ENCODE data around the gene ISM1. TPM values are rescaled to one million over a fixed set of nuclear protein-coding genes. Genes with fewer than 3 reads are reported as not detected.

The ISM1 gene
- total RNA-seq, 2 donors from 2014 or later, result 0.24 to 1.1 TPM

GRCh38 chr20:13265941-13266340, 44.9 kb downstream of the ISM1 start:
- no peaks in the 10 kb centered on the region for H3K9me3 ChIP-seq (ENCODE audit: control insufficient read depth, low read length)
- no peak overlapping the region for H3K27ac ChIP-seq (ENCODE audit: low read depth, low read length)
- no peak overlapping the region for H3K9ac ChIP-seq (ENCODE audit: extremely low read depth, low read length, poor library complexity, severe bottlenecking)
- no peaks in the 10 kb centered on the region for H3K27me3 ChIP-seq (ENCODE audit: control insufficient read depth, insufficient read depth, low read length, poor library complexity, severe bottlenecking)
- H3K4me1 Mint-ChIP-seq, result peaks cover 17% of the 10 kb centered on the region
- H3K27ac Mint-ChIP-seq, result no peak overlapping the region
- no peaks in the 10 kb centered on the region for H3K9me3 Mint-ChIP-seq
- H3K27me3 Mint-ChIP-seq (ENCODE audit: insufficient read depth), result peaks cover 3% of the 10 kb centered on the region
- no peaks in the 10 kb centered on the region for H3K36me3 ChIP-seq (ENCODE audit: control insufficient read depth, insufficient read depth, low read length)
- TF ChIP-seq, protein P1, sequence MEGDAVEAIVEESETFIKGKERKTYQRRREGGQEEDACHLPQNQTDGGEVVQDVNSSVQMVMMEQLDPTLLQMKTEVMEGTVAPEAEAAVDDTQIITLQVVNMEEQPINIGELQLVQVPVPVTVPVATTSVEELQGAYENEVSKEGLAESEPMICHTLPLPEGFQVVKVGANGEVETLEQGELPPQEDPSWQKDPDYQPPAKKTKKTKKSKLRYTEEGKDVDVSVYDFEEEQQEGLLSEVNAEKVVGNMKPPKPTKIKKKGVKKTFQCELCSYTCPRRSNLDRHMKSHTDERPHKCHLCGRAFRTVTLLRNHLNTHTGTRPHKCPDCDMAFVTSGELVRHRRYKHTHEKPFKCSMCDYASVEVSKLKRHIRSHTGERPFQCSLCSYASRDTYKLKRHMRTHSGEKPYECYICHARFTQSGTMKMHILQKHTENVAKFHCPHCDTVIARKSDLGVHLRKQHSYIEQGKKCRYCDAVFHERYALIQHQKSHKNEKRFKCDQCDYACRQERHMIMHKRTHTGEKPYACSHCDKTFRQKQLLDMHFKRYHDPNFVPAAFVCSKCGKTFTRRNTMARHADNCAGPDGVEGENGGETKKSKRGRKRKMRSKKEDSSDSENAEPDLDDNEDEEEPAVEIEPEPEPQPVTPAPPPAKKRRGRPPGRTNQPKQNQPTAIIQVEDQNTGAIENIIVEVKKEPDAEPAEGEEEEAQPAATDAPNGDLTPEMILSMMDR (conservative IDR thresholded peaks at IDR 0.05), result no peak
- WGBS, 2 experiments (ENCODE audit: insufficient coverage in 1 of 2, insufficient read length in 1 of 2), result 88 to 96% methylated on average over 4 of the region's 4 CpGs
- H3K4me3 ChIP-seq (ENCODE audit: low read length), result no peak overlapping the region
- peaks cover 5% of the 10 kb centered on the region for H3K4me1 ChIP-seq (ENCODE audit: control insufficient read depth, insufficient read depth, low read length)
- no peaks in the 10 kb centered on the region for H3K36me3 Mint-ChIP-seq (ENCODE audit: low read depth)
- no peak for DNase-seq
- H3K4me3 Mint-ChIP-seq, result no peak overlapping the region

DNA sequence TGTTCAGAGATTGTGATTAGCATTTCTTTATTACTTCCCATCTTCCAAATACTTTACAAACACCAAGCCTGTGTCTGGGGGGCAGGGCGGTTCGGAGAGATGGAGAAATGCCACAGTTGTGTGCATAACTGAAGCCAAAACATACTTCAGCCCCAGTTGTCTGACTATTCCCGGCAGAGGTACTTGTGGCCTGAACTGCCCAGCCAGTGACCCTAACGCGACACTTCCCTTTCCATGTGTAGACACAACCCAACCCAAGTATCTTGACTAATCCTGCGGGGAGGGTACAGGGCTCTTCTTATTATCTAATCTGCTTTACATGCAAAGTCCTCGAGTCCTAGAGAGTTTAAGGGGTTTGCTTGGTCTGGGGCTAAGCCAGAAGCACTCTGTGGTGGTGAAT, 46.2 kb downstream of the ISM1 start:
- peaks cover 3% of the 10 kb centered on the region for H3K27me3 Mint-ChIP-seq (ENCODE audit: insufficient read depth)
- H3K4me3 Mint-ChIP-seq, result no peak overlapping the region
- Histone ChIP-seq H3K9ac (ENCODE audit: extremely low read depth, low read length, poor library complexity, severe bottlenecking) (no peak overlapping the region), H3K27ac (ENCODE audit: low read depth, low read length) (no peak overlapping the region), H3K4me1 (ENCODE audit: control insufficient read depth, insufficient read depth, low read length) (peaks cover 5% of the 10 kb centered on the region), H3K4me3 (ENCODE audit: low read length) (no peak overlapping the region), H3K27me3 (ENCODE audit: control insufficient read depth, insufficient read depth, low read length, poor library complexity, severe bottlenecking) (no peaks in the 10 kb centered on the region), H3K9me3 (ENCODE audit: control insufficient read depth, low read length) (no peaks in the 10 kb centered on the region), H3K36me3 (ENCODE audit: control insufficient read depth, insufficient read depth, low read length) (no peaks in the 10 kb centered on the region)
- WGBS, 2 experiments (ENCODE audit: insufficient coverage in 1 of 2, insufficient read length in 1 of 2), result 83 to 86% methylated on average over 3 to 7 of the region's 7 CpGs
- H3K9me3 Mint-ChIP-seq, result no peaks in the 10 kb centered on the region
- H3K27ac Mint-ChIP-seq, result no peak overlapping the region
- H3K4me1 Mint-ChIP-seq, result peaks cover 19% of the 10 kb centered on the region
- no peak for DNase-seq
- TF ChIP-seq, protein P1 (conservative IDR thresholded peaks at IDR 0.05), result no peak
- H3K36me3 Mint-ChIP-seq (ENCODE audit: low read depth), result no peaks in the 10 kb centered on the region

GRCh38 chr20:13268953-13269352, 47.9 kb downstream of the ISM1 start:
- H3K36me3 ChIP-seq (ENCODE audit: control insufficient read depth, insufficient read depth, low read length), result no peaks in the 10 kb centered on the region
- no peak overlapping the region for H3K9ac ChIP-seq (ENCODE audit: extremely low read depth, low read length, poor library complexity, severe bottlenecking)
- Mint-ChIP-seq H3K27ac (no peak overlapping the region), H3K4me1 (peaks cover 15% of the 10 kb centered on the region), H3K9me3 (no peaks in the 10 kb centered on the region), H3K4me3 (no peak overlapping the region), H3K36me3 (ENCODE audit: low read depth) (no peaks in the 10 kb centered on the region), H3K27me3 (ENCODE audit: insufficient read depth) (peaks cover 3% of the 10 kb centered on the region)
- TF ChIP-seq, protein P1 (conservative IDR thresholded peaks at IDR 0.05), result no peak
- WGBS, 2 experiments (ENCODE audit: insufficient coverage in 1 of 2, insufficient read length in 1 of 2), result 80 to 100% methylated on average over 1 to 2 of the region's 2 CpGs
- DNase-seq, result no peak
- no peaks in the 10 kb centered on the region for H3K9me3 ChIP-seq (ENCODE audit: control insufficient read depth, low read length)
- H3K27ac ChIP-seq (ENCODE audit: low read depth, low read length), result no peak overlapping the region
- no peak overlapping the region for H3K4me3 ChIP-seq (ENCODE audit: low read length)
- no peaks in the 10 kb centered on the region for H3K27me3 ChIP-seq (ENCODE audit: control insufficient read depth, insufficient read depth, low read length, poor library complexity, severe bottlenecking)
- H3K4me1 ChIP-seq (ENCODE audit: control insufficient read depth, insufficient read depth, low read length), result no peaks in the 10 kb centered on the region
